Neural cell (in vitro differentiated cells): Measurements from ENCODE around the gene CCL15. TPM values are rescaled to one million over a fixed set of nuclear protein-coding genes. Genes with fewer than 3 reads are reported as not detected.

Experiments used
- H2AFZ ChIP-seq: fragments of 200-600, 300-800 bp; sonication (generic), shearing (Covaris generic); 2 replicates; pipeline ENCODE4 v1.6.0; 2014; ENCODE audit warnings: low read depth, mild to moderate bottlenecking, antibody characterized with exemption, low read length, moderate library complexity
- H3F3A ChIP-seq: fragments of 200-600 bp; shearing (Covaris generic); 2 replicates; pipeline ENCODE4 v1.6.1; 2016; ENCODE audit warnings: mild to moderate bottlenecking, moderate library complexity, mixed read lengths, antibody characterized with exemption, low read length; ENCODE audit not compliant: insufficient read depth, poor library complexity, severe bottlenecking
- H3K27ac ChIP-seq: fragments of 200-600, 300-800 bp; sonication (generic), shearing (Covaris generic); 2 replicates; pipeline ENCODE4 v1.5.1; 2014; ENCODE audit warnings: mild to moderate bottlenecking, low read length, moderate library complexity
- H3K27me3 ChIP-seq: fragments of 300-800, 200-600 bp; sonication (generic), shearing (Covaris generic); 2 replicates; pipeline ENCODE4 v1.6.0; 2014; ENCODE audit warnings: mild to moderate bottlenecking, low read depth, low read length, moderate library complexity; ENCODE audit not compliant: insufficient read depth
- H3K36me3 ChIP-seq: fragments of 300-800, 200-600 bp; sonication (generic), shearing (Covaris generic); 2 replicates; pipeline ENCODE4 v1.5.1; 2014; ENCODE audit warnings: mild to moderate bottlenecking, antibody characterized with exemption, low read length, moderate library complexity; ENCODE audit not compliant: insufficient read depth
- H3K4me2 ChIP-seq: fragments of 300-800, 200-600 bp; sonication (generic), shearing (Covaris generic); 2 replicates; pipeline ENCODE4 v1.6.0; 2014; ENCODE audit warnings: mild to moderate bottlenecking, low read length
- H3K4me3 ChIP-seq: fragments of 300-800, 200-600 bp; sonication (generic), shearing (Covaris generic); 2 replicates; pipeline ENCODE4 v1.5.1; 2014; ENCODE audit warnings: mild to moderate bottlenecking, low read length, moderate library complexity
- H3K79me2 ChIP-seq: fragments of 200-600 bp; shearing (Covaris generic); replicated peaks from 2 replicates; pipeline ENCODE4 v1.6.0; 2014; ENCODE audit warnings: mild to moderate bottlenecking, low read length, moderate library complexity; ENCODE audit not compliant: insufficient read depth
- H3K9ac ChIP-seq: fragments of 300-800, 200-600 bp; sonication (generic), shearing (Covaris generic); 2 replicates; pipeline ENCODE4 v1.6.1; 2016; ENCODE audit warnings: mild to moderate bottlenecking, low read length, mixed read lengths
- H3K9me2 ChIP-seq: fragments of 200-600 bp; shearing (Covaris generic); 2 replicates; pipeline ENCODE4 v1.6.1; 2016; ENCODE audit warnings: mild to moderate bottlenecking, low read length, mixed read lengths; ENCODE audit not compliant: insufficient read depth
- H3K9me3 ChIP-seq: fragments of 200-600, 300-800 bp; sonication (generic), shearing (Covaris generic); 2 replicates; pipeline ENCODE4 v1.6.1; 2016; ENCODE audit warnings: mild to moderate bottlenecking, mixed run types, low read length, moderate library complexity, mixed read lengths
- H4K20me1 ChIP-seq: fragments of 200-600 bp; shearing (Covaris generic); 2 replicates; pipeline ENCODE4 v1.6.1; 2016; ENCODE audit warnings: mild to moderate bottlenecking, mixed run types; ENCODE audit not compliant: insufficient read depth
- CTCF ChIP-seq: fragments of 450-650 bp; IDR thresholded peaks from 2 replicates; pipeline ENCODE4 v1.5.1; 2014; ENCODE audit warnings: antibody characterized with exemption, mild to moderate bottlenecking, moderate library complexity; ENCODE audit not compliant: poor library complexity, severe bottlenecking
- EP300 ChIP-seq: fragments of 450-650 bp; conservative IDR thresholded peaks from 2 replicates; pipeline ENCODE4 v1.6.1; 2014; ENCODE audit warnings: antibody characterized with exemption, mild to moderate bottlenecking, moderate library complexity; ENCODE audit not compliant: poor library complexity, severe bottlenecking
- EZH2 ChIP-seq: fragments of 200-600, 300-800 bp; shearing (Covaris generic), sonication (generic); IDR thresholded peaks from 2 replicates; pipeline ENCODE4 v1.6.1; 2014; ENCODE audit warnings: antibody characterized with exemption, low read length, borderline replicate concordance, mild to moderate bottlenecking; ENCODE audit not compliant: insufficient read depth, poor library complexity, severe bottlenecking
- MXI1 ChIP-seq: fragments of 450-650 bp; conservative IDR thresholded peaks from 2 replicates; pipeline ENCODE4 v1.6.1; 2014; ENCODE audit warnings: antibody characterized with exemption, mild to moderate bottlenecking; ENCODE audit not compliant: poor library complexity, severe bottlenecking
- POLR2AphosphoS5 ChIP-seq: IDR thresholded peaks from 2 replicates; pipeline ENCODE4 v1.6.1; 2012
- RAD21 ChIP-seq: fragments of 450-650 bp; conservative IDR thresholded peaks from 2 replicates; pipeline ENCODE4 v1.6.1; 2014; ENCODE audit warnings: antibody characterized with exemption, mild to moderate bottlenecking, moderate library complexity
- REST ChIP-seq: IDR thresholded peaks from 2 replicates; pipeline ENCODE4 v1.6.1; 2012; ENCODE audit warnings: borderline replicate concordance
- SMC3 ChIP-seq: fragments of 450-650 bp; conservative IDR thresholded peaks from 2 replicates; pipeline ENCODE4 v1.6.1; 2014; ENCODE audit warnings: antibody characterized with exemption, mild to moderate bottlenecking, moderate library complexity; ENCODE audit not compliant: poor library complexity
- polyA plus RNA-seq: library from polyadenylated mRNA; depleted of rRNA; stranded (reverse); fragments of >200 nt; gene quantifications from 2 replicates; pipeline ENCODE4 v1.2.3, GENCODE V29; 2014

Gene CCL15
- polyA plus RNA-seq, 1 donor from 2014 or later, result not detected

- H3K27me3 ChIP-seq, result no peaks in the 10 kb centered on the region
- H3F3A ChIP-seq, result no peaks in the 10 kb centered on the region
- H3K9me3 ChIP-seq, result no peaks in the 10 kb centered on the region
- no peak overlapping the region for H3K4me2 ChIP-seq
- no peak overlapping the region for H3K9ac ChIP-seq
- H3K27ac ChIP-seq, result no peak overlapping the region
- no peaks in the 10 kb centered on the region for H3K9me2 ChIP-seq
- H2AFZ ChIP-seq, result no peak overlapping the region
- H3K4me3 ChIP-seq, result no peak overlapping the region
- H3K36me3 ChIP-seq, result no peaks in the 10 kb centered on the region
- H3K79me2 ChIP-seq, result no peaks in the 10 kb centered on the region
- peak; percentile 95 for TF ChIP-seq RAD21
- peak; percentile 96 for TF ChIP-seq SMC3
- peak; percentile 92 for TF ChIP-seq CTCF
- no peak for TF ChIP-seq EP300
- TF ChIP-seq MXI1, result peak; percentile 17
- no peaks in the 10 kb centered on the region for H4K20me1 ChIP-seq
Measured at GRCh38 chr17:35969558-35970380, 31.6 kb downstream of the CCL15 start.

- Histone ChIP-seq H4K20me1 (no peaks in the 10 kb centered on the region), H3K79me2 (no peaks in the 10 kb centered on the region), H3K36me3 (no peaks in the 10 kb centered on the region), H3K9me3 (no peaks in the 10 kb centered on the region), H3F3A (no peaks in the 10 kb centered on the region), H3K27ac (no peak overlapping the region), H2AFZ (no peak overlapping the region), H3K4me2 (no peak overlapping the region), H3K9me2 (no peaks in the 10 kb centered on the region), H3K4me3 (no peak overlapping the region), H3K27me3 (no peaks in the 10 kb centered on the region), H3K9ac (no peak overlapping the region)
- TF ChIP-seq RAD21 (no peak), EZH2 (no peak), POLR2AphosphoS5 (no peak), EP300 (no peak), REST (no peak)
Measured at GRCh38 chr17:35968520-35969054, 32.8 kb downstream of the CCL15 start.
